Vagina (tissue), 2 donors: ENCODE measurements around the gene BSDC1.

Experiments used
- CTCF ChIP-seq, 3 experiments: fragments of 450-650 bp in 2 of 3; fragments of 200-600 bp in 1 of 3; sonication (generic) in 1 of 3; IDR thresholded peaks; one replicate each; pipeline ENCODE4 v1.5.1; 2017 to 2019; ENCODE audit warnings: antibody characterized with exemption in 3 of 3, mild to moderate bottlenecking in 2 of 3, moderate library complexity in 2 of 3
- POLR2A ChIP-seq, 2 donors: fragments of 450-650 bp; IDR thresholded peaks; one replicate each; pipeline ENCODE4 v1.6.1; 2017; ENCODE audit warnings: antibody characterized with exemption in 2 of 2, mild to moderate bottlenecking in 2 of 2, moderate library complexity in 2 of 2
- POLR2AphosphoS5 ChIP-seq, 2 donors: sonication (generic); formaldehyde crosslinking; IDR thresholded peaks; one replicate each; pipeline ENCODE4 v1.9.0; 2017; ENCODE audit warnings: antibody characterized with exemption in 2 of 2, mild to moderate bottlenecking in 2 of 2, low read depth in 1 of 2; ENCODE audit not compliant: insufficient read depth in 1 of 2

GRCh38 chr1:32342704-32343103, 51.5 kb downstream of the BSDC1 start:
- TF ChIP-seq CTCF (IDR thresholded peaks at IDR 0.05) (no peak), POLR2A (IDR thresholded peaks at IDR 0.05) (no peak), POLR2AphosphoS5 (IDR thresholded peaks at IDR 0.05; ENCODE audit: insufficient read depth in 1 of 2, low read depth in 1 of 2) (no peak)
